Mucosa of rectum (tissue), 2 donors: Measurements from ENCODE around the gene HLA-F.

Experiments
- H3K27ac ChIP-seq, 2 donors: one replicate each; pipeline ENCODE4 v1.7.0; 2013; ENCODE audit warnings: inconsistent platforms in 2 of 2, low read depth in 2 of 2, low read length in 2 of 2
- H3K27me3 ChIP-seq, 2 donors: one replicate each; pipeline ENCODE4 v1.7.0; 2013; ENCODE audit warnings: low read length in 2 of 2; ENCODE audit not compliant: control insufficient read depth in 2 of 2, insufficient read depth in 2 of 2
- H3K36me3 ChIP-seq, 2 donors: one replicate each; pipeline ENCODE4 v1.7.0; 2013; ENCODE audit warnings: low read length in 2 of 2; ENCODE audit not compliant: control insufficient read depth in 2 of 2, insufficient read depth in 2 of 2
- H3K4me1 ChIP-seq, 2 donors: one replicate each; pipeline ENCODE4 v1.7.0; 2013; ENCODE audit warnings: low read length in 2 of 2, mild to moderate bottlenecking in 1 of 2; ENCODE audit not compliant: control insufficient read depth in 2 of 2, insufficient read depth in 2 of 2
- H3K4me3 ChIP-seq, 2 donors: one replicate each; pipeline ENCODE4 v1.7.0; 2013; ENCODE audit warnings: low read length in 2 of 2
- H3K9ac ChIP-seq, 2 donors: one replicate each; pipeline ENCODE4 v1.7.0; 2013; ENCODE audit warnings: low read length in 2 of 2, low read depth in 1 of 2, mild to moderate bottlenecking in 1 of 2
- H3K9me3 ChIP-seq, 2 donors: one replicate each; pipeline ENCODE4 v1.7.0; 2013; ENCODE audit warnings: low read length in 2 of 2; ENCODE audit not compliant: control insufficient read depth in 2 of 2
- donor health status: healthy.
- donor health status: Normal muscosa, but diverticular disease.

The HLA-F gene

DNA sequence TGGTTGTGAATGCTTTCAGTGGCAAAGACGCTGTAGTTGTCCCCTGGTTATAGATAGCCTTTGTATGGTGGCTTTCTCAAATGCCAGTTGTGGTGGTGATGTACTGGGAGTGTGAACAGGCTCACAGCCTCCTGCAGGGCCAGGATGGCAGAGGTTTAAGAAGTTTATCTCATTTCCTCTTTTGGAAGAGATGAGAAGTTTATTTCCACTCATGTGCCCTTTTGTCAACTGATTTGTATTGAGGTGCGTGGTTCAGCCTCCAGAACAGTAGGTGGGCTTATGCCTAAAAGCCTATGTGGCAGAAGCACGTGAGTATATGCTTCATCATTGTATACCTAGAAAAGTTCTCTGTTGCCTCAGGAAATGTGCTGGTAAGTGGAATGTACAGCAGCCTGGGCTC lies 28.6 kb upstream of the HLA-F start:
- no peak overlapping the region for H3K27ac ChIP-seq
- no peaks in the 10 kb centered on the region for H3K36me3 ChIP-seq
- no peak overlapping the region for H3K4me3 ChIP-seq
- no peaks in the 10 kb centered on the region for H3K9me3 ChIP-seq
- no peak overlapping the region for H3K9ac ChIP-seq
- no peaks in the 10 kb centered on the region for H3K4me1 ChIP-seq
- peaks cover 0 to 2% of the 10 kb centered on the region in 2 donors for H3K27me3 ChIP-seq

GRCh38 chr6:29696147-29697125 lies 26.8 kb upstream of the HLA-F start:
- Histone ChIP-seq H3K36me3 (no peaks in the 10 kb centered on the region), H3K4me1 (no peaks in the 10 kb centered on the region), H3K9ac (no peak overlapping the region), H3K9me3 (no peaks in the 10 kb centered on the region), H3K4me3 (no peak overlapping the region), H3K27me3 (peaks cover 0 to 2% of the 10 kb centered on the region in 2 donors), H3K27ac (no peak overlapping the region)

GRCh38 chr6:29702519-29703103 lies 20.6 kb upstream of the HLA-F start:
- Histone ChIP-seq H3K36me3 (no peaks in the 10 kb centered on the region), H3K27me3 (peaks cover 0 to 2% of the 10 kb centered on the region in 2 donors), H3K4me1 (no peaks in the 10 kb centered on the region), H3K4me3 (no peak overlapping the region), H3K9me3 (no peaks in the 10 kb centered on the region), H3K9ac (no peak overlapping the region), H3K27ac (no peak overlapping the region)

DNA sequence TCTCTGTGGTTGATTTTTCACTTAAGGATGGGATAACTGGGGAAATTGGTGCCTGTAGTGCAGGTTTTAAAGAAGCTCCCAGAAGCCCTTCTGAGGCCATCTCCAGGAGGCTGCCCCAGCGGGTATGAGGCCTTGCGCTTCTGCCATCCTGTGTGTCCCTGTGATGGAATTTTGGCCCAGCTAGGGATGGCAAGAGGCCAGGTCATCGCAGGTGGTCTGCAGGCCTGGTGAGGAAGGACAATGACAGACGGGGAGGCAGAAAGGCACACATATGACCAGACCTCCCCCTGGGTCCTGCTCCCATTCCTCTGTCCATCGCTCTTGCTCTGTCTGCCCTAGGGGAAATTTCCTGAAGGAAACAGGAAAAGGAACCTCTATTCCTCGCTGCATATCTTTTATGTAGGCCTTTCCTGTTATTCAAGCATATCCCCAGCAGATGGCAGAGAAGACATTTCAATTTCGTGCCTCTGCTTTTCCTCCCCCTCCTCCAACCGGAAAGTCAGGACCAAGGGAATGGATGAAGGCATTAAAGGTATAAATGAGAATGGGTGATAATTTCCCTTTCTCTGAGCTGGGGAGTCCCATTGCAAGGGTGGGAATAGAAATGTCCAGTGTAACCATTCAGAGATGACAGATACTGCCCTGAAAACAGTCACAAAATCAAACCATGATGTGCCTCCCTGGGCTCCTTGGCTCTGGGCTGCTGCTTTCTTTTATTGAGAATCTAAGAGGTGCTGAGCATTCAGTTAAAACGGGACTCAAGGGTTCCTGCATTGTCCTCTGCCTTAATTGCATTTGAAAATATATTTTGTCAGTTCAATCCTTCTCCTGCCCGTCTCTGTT lies 17.6 kb upstream of the HLA-F start:
- H3K9ac ChIP-seq: no peak overlapping the region
- H3K27ac ChIP-seq: no peak overlapping the region
- no peak overlapping the region for H3K4me3 ChIP-seq

GRCh38 chr6:29708432-29709179 lies 14.6 kb upstream of the HLA-F start:
- peaks cover 0 to 2% of the 10 kb centered on the region in 2 donors for H3K27me3 ChIP-seq
- no peaks in the 10 kb centered on the region for H3K9me3 ChIP-seq
- H3K9ac ChIP-seq: no peak overlapping the region
- H3K36me3 ChIP-seq: no peaks in the 10 kb centered on the region
- H3K27ac ChIP-seq: peak overlapping the region; percentile 1 to 2
- no peaks in the 10 kb centered on the region for H3K4me1 ChIP-seq
- no peak overlapping the region for H3K4me3 ChIP-seq

More for the DNA sequence above, 17.6 kb upstream of the HLA-F start:
- Histone ChIP-seq H3K9me3 (no peaks in the 10 kb centered on the region), H3K36me3 (no peaks in the 10 kb centered on the region), H3K4me1 (no peaks in the 10 kb centered on the region), H3K27me3 (peaks cover 0 to 2% of the 10 kb centered on the region in 2 donors)

GRCh38 chr6:29709188-29709587 lies 14.0 kb upstream of the HLA-F start:
- Histone ChIP-seq H3K4me3 (no peak overlapping the region), H3K4me1 (no peaks in the 10 kb centered on the region), H3K27ac (peak overlapping the region; percentile 1 to 4), H3K27me3 (peaks cover 0 to 2% of the 10 kb centered on the region in 2 donors), H3K36me3 (no peaks in the 10 kb centered on the region), H3K9me3 (no peaks in the 10 kb centered on the region), H3K9ac (no peak overlapping the region)

GRCh38 chr6:29710281-29710941 lies 12.8 kb upstream of the HLA-F start:
- no peak overlapping the region for H3K4me3 ChIP-seq
- no peak overlapping the region for H3K27ac ChIP-seq
- peaks cover 0 to 2% of the 10 kb centered on the region in 2 donors for H3K27me3 ChIP-seq
- no peaks in the 10 kb centered on the region for H3K36me3 ChIP-seq
- no peak overlapping the region for H3K9ac ChIP-seq
- no peaks in the 10 kb centered on the region for H3K4me1 ChIP-seq
- no peaks in the 10 kb centered on the region for H3K9me3 ChIP-seq

GRCh38 chr6:29720863-29721262 lies 2.4 kb upstream of the HLA-F start:
- Histone ChIP-seq H3K36me3 (peaks cover 10 to 11% of the 10 kb centered on the region in 2 donors), H3K4me1 (peaks cover 14 to 16% of the 10 kb centered on the region in 2 donors), H3K27me3 (no peaks in the 10 kb centered on the region), H3K9ac (no peak overlapping the region), H3K27ac (no peak overlapping the region), H3K4me3 (no peak overlapping the region), H3K9me3 (no peaks in the 10 kb centered on the region)
